Glutamatergic neuron (in vitro differentiated cells): Measurements from ENCODE around the gene SCGB1A1. TPM values are rescaled to one million over a fixed set of nuclear protein-coding genes. Genes with fewer than 3 reads are reported as not detected.

Experiments used
- DNase-seq: peaks from one replicate; pipeline ENCODE4 v3.0.0; 2022
- H3K27ac Mint-ChIP-seq: one replicate; pipeline ENCODE4 v1.8.0; 2020; ENCODE audit warnings: mild to moderate bottlenecking, mixed read lengths, inconsistent platforms; ENCODE audit not compliant: unreplicated experiment
- H3K27me3 Mint-ChIP-seq: one replicate; pipeline ENCODE4 v1.8.0; 2020; ENCODE audit warnings: mild to moderate bottlenecking, moderate library complexity, mixed read lengths, inconsistent platforms; ENCODE audit not compliant: unreplicated experiment
- H3K36me3 Mint-ChIP-seq: one replicate; pipeline ENCODE4 v1.8.0; 2020; ENCODE audit warnings: mild to moderate bottlenecking, mixed read lengths, inconsistent platforms; ENCODE audit not compliant: unreplicated experiment
- H3K4me1 Mint-ChIP-seq: one replicate; pipeline ENCODE4 v1.8.0; 2020; ENCODE audit warnings: mild to moderate bottlenecking, low read depth, mixed read lengths, inconsistent platforms; ENCODE audit not compliant: unreplicated experiment
- H3K4me3 Mint-ChIP-seq: one replicate; pipeline ENCODE4 v1.8.0; 2020; ENCODE audit warnings: mild to moderate bottlenecking, mixed read lengths, inconsistent platforms; ENCODE audit not compliant: unreplicated experiment
- H3K9me3 Mint-ChIP-seq: one replicate; pipeline ENCODE4 v1.8.0; 2020; ENCODE audit warnings: mild to moderate bottlenecking, moderate library complexity, mixed read lengths, inconsistent platforms; ENCODE audit not compliant: unreplicated experiment
- CTCF ChIP-seq: fragments of 200-600 bp; sonication (generic); IDR thresholded peaks from one replicate; pipeline ENCODE4 v1.5.0; 2021; ENCODE audit not compliant: partially characterized antibody, unreplicated experiment
- total RNA-seq: library from RNA; stranded (reverse); fragmentation: NEBNext Ultra II Directional; extraction: Animal tissue kit (Norgen Biotek cat#: 25700); gene quantifications from one replicate; pipeline ENCODE4 v1.2.1, GENCODE V29; 2021; ENCODE audit not compliant: unreplicated experiment

The SCGB1A1 gene
- total RNA-seq, 1 donor from 2014 or later, result not detected

GRCh38 chr11:62464655-62465054, 45.8 kb downstream of the SCGB1A1 start:
- no peak for DNase-seq
- TF ChIP-seq CTCF, result no peak
- no peak overlapping the region for H3K4me3 Mint-ChIP-seq
- H3K27me3 Mint-ChIP-seq, result peaks cover 5% of the 10 kb centered on the region
- H3K27ac Mint-ChIP-seq, result no peak overlapping the region
- no peaks in the 10 kb centered on the region for H3K36me3 Mint-ChIP-seq
- H3K9me3 Mint-ChIP-seq, result no peaks in the 10 kb centered on the region
- H3K4me1 Mint-ChIP-seq, result no peaks in the 10 kb centered on the region

GRCh38 chr11:62466444-62466843, 47.6 kb downstream of the SCGB1A1 start:
- H3K9me3 Mint-ChIP-seq, result no peaks in the 10 kb centered on the region
- no peak overlapping the region for H3K4me3 Mint-ChIP-seq
- no peak overlapping the region for H3K27ac Mint-ChIP-seq
- peaks cover 3% of the 10 kb centered on the region for H3K27me3 Mint-ChIP-seq
- no peaks in the 10 kb centered on the region for H3K36me3 Mint-ChIP-seq
- DNase-seq, result no peak
- TF ChIP-seq CTCF, result no peak
- H3K4me1 Mint-ChIP-seq, result no peaks in the 10 kb centered on the region

GRCh38 chr11:62468577-62468976, 49.7 kb downstream of the SCGB1A1 start:
- H3K36me3 Mint-ChIP-seq, result no peaks in the 10 kb centered on the region
- H3K27me3 Mint-ChIP-seq, result peaks cover under 1% of the 10 kb centered on the region
- no peak overlapping the region for H3K27ac Mint-ChIP-seq
- H3K4me1 Mint-ChIP-seq, result no peaks in the 10 kb centered on the region
- H3K9me3 Mint-ChIP-seq, result no peaks in the 10 kb centered on the region
- TF ChIP-seq CTCF, result no peak
- H3K4me3 Mint-ChIP-seq, result no peak overlapping the region
- no peak for DNase-seq

- H3K27me3 Mint-ChIP-seq, result no peaks in the 10 kb centered on the region
- H3K36me3 Mint-ChIP-seq, result no peaks in the 10 kb centered on the region
- H3K4me3 Mint-ChIP-seq, result no peak overlapping the region
- no peaks in the 10 kb centered on the region for H3K9me3 Mint-ChIP-seq
- TF ChIP-seq CTCF, result no peak
- no peak overlapping the region for H3K27ac Mint-ChIP-seq
- no peaks in the 10 kb centered on the region for H3K4me1 Mint-ChIP-seq
- no peak for DNase-seq
These were observed 52.8 kb downstream of the SCGB1A1 start for GRCh38 chr11:62471603-62472002.

- Mint-ChIP-seq H3K9me3 (no peaks in the 10 kb centered on the region), H3K4me1 (no peaks in the 10 kb centered on the region), H3K27me3 (no peaks in the 10 kb centered on the region), H3K4me3 (no peak overlapping the region), H3K36me3 (no peaks in the 10 kb centered on the region), H3K27ac (no peak overlapping the region)
- no peak for TF ChIP-seq CTCF
- DNase-seq, result no peak
These were observed 53.4 kb downstream of the SCGB1A1 start for GRCh38 chr11:62472063-62472884.
